H1 (cell line): ENCODE results near the gene TMCC3. TPM values are rescaled to one million over a fixed set of nuclear protein-coding genes. Genes with fewer than 3 reads are reported as not detected.

ENCODE experiments used
- CTCF ChIA-PET: fragments of 300-600 bp; sonication (Branson Sonifier 250); formaldehyde crosslinking; loops from one replicate; lab custom pipeline; 2021; ENCODE audit not compliant: partially characterized antibody; lab: Charles Lee
- POLR2A ChIA-PET: fragments of 300-600 bp; sonication (Branson Sonifier 250); formaldehyde crosslinking; loops from one replicate; lab custom pipeline; 2021; ENCODE audit warnings: inconsistent platforms; ENCODE audit not compliant: partially characterized antibody; lab: Charles Lee
- DNase-seq, 2 experiments: peaks; one replicate each; pipeline versions ENCODE4 v3.0.0 to v3.0.0-alpha.2; 2010 to 2022; ENCODE audit warnings: low spot score in 2 of 2, low read depth in 1 of 2, mixed read lengths in 1 of 2
- FAIRE-seq: peaks from 2 replicates; lab custom pipeline; 2011; peaks lifted over from hg19 to GRCh38; lab: Jason Lieb, UNC
- H2AFZ ChIP-seq: 2 replicates; pipeline ENCODE4 v1.8.1; 2012; ENCODE audit warnings: low read length, inconsistent platforms
- H2AK5ac ChIP-seq: 2 replicates; pipeline ENCODE4 v1.6.1; 2013; ENCODE audit warnings: low read depth, low read length
- H2BK120ac ChIP-seq: replicated peaks from 2 replicates; pipeline ENCODE3; 2013; ENCODE audit warnings: low read depth, low read length, inconsistent platforms
- H2BK12ac ChIP-seq: 2 replicates; pipeline ENCODE4 v1.6.1; 2013; ENCODE audit warnings: low read depth, low read length
- H2BK15ac ChIP-seq: 2 replicates; pipeline ENCODE4 v1.6.1; 2013; ENCODE audit warnings: low read length
- H2BK20ac ChIP-seq: 2 replicates; pipeline ENCODE4 v1.6.1; 2013; ENCODE audit warnings: low read length
- H2BK5ac ChIP-seq: 2 replicates; pipeline ENCODE4 v1.6.1; 2013; ENCODE audit warnings: low read depth, low read length
- H3K14ac ChIP-seq: 2 replicates; pipeline ENCODE4 v1.6.1; 2013; ENCODE audit warnings: inconsistent platforms; ENCODE audit not compliant: insufficient read length
- H3K18ac ChIP-seq: 2 replicates; pipeline ENCODE4 v1.6.1; 2013; ENCODE audit warnings: low read length; ENCODE audit errors: extremely low read depth
- H3K23ac ChIP-seq: 2 replicates; pipeline ENCODE4 v1.6.1; 2013; ENCODE audit warnings: inconsistent platforms; ENCODE audit not compliant: insufficient read length
- H3K23me2 ChIP-seq: 2 replicates; pipeline ENCODE4 v1.6.1; 2013; ENCODE audit warnings: low read depth, low read length
- H3K27ac ChIP-seq: 2 replicates; pipeline ENCODE4 v1.6.1; 2011; ENCODE audit warnings: low read depth, low read length, inconsistent platforms
- H3K27me3 ChIP-seq, 4 experiments: replicated peaks in 1 of 4; 1 replicate in 1 of 4; 2 replicates in 3 of 4; pipeline versions ENCODE4 v1.6.1 to v1.8.1; 2011 to 2013; ENCODE audit warnings: low read length in 3 of 4, mild to moderate bottlenecking in 3 of 4, inconsistent platforms in 2 of 4, mixed read lengths in 2 of 4, moderate library complexity in 1 of 4; ENCODE audit not compliant: control insufficient read depth in 3 of 4, insufficient read depth in 3 of 4; ENCODE audit errors: extremely low read depth in 1 of 4
- H3K36me3 ChIP-seq, 4 experiments: 2 replicates each; pipeline versions ENCODE4 v1.6.1 to v1.8.1; 2011 to 2013; ENCODE audit warnings: mild to moderate bottlenecking in 4 of 4, low read length in 3 of 4, moderate library complexity in 2 of 4, control low read depth in 1 of 4, inconsistent platforms in 1 of 4; ENCODE audit not compliant: insufficient read depth in 4 of 4, control insufficient read depth in 2 of 4
- H3K4ac ChIP-seq: replicated peaks from 2 replicates; pipeline ENCODE3; 2013; ENCODE audit warnings: low read length, low read depth, mixed read lengths, inconsistent platforms; ENCODE audit not compliant: insufficient read length
- H3K4me1 ChIP-seq, 4 experiments: replicated peaks in 1 of 4; 1 replicate in 1 of 4; 2 replicates in 3 of 4; pipeline versions ENCODE4 v1.6.1 to v1.8.1; 2011 to 2013; ENCODE audit warnings: low read length in 3 of 4, inconsistent platforms in 2 of 4, mixed read lengths in 1 of 4; ENCODE audit not compliant: insufficient read depth in 4 of 4, control insufficient read depth in 3 of 4
- H3K4me2 ChIP-seq, 2 experiments: 2 replicates each; pipeline versions ENCODE4 v1.6.1 to v1.8.1; 2011 to 2013; ENCODE audit warnings: low read depth in 2 of 2, low read length in 2 of 2, control low read depth in 1 of 2, inconsistent platforms in 1 of 2, mild to moderate bottlenecking in 1 of 2; ENCODE audit not compliant: insufficient read depth in 1 of 2
- H3K4me3 ChIP-seq, 4 experiments: fragments of 200-600, 300-600 bp in 1 of 4; sonication (generic), shearing (Covaris generic), sonication (Bioruptor Twin) in 1 of 4; 2 replicates each; pipeline versions ENCODE4 v1.5.1 to v1.8.1; 2011 to 2016; ENCODE audit warnings: low read length in 4 of 4, low read depth in 3 of 4, control low read depth in 2 of 4, inconsistent platforms in 2 of 4, mild to moderate bottlenecking in 2 of 4, mixed read lengths in 1 of 4, moderate library complexity in 1 of 4; ENCODE audit not compliant: insufficient read depth in 2 of 4; ENCODE audit errors: extremely low read depth in 1 of 4
- H3K56ac ChIP-seq: replicated peaks from 2 replicates; pipeline ENCODE3; 2013; ENCODE audit warnings: low read depth, mild to moderate bottlenecking, mixed read lengths, low read length, inconsistent platforms; ENCODE audit not compliant: insufficient read length
- H3K79me1 ChIP-seq: 2 replicates; pipeline ENCODE4 v1.6.1; 2013; ENCODE audit warnings: low read depth, low read length, control low read depth
- H3K79me2 ChIP-seq, 2 experiments: 2 replicates each; pipeline versions ENCODE4 v1.6.1 to v1.8.1; 2012 to 2013; ENCODE audit warnings: low read length in 2 of 2, mild to moderate bottlenecking in 2 of 2, inconsistent platforms in 1 of 2; ENCODE audit not compliant: insufficient read depth in 2 of 2, control insufficient read depth in 1 of 2
- H3K9ac ChIP-seq, 4 experiments: replicated peaks in 1 of 4; 1 replicate in 1 of 4; 2 replicates in 3 of 4; pipeline versions ENCODE4 v1.6.1 to v1.8.1; 2011 to 2013; ENCODE audit warnings: low read depth in 3 of 4, low read length in 3 of 4, control low read depth in 2 of 4, mild to moderate bottlenecking in 2 of 4, moderate library complexity in 2 of 4, inconsistent platforms in 1 of 4; ENCODE audit errors: extremely low read depth in 1 of 4
- H3K9me3 ChIP-seq, 2 experiments: 2 replicates each; pipeline versions ENCODE4 v1.6.1 to v1.8.1; 2012 to 2013; ENCODE audit warnings: mild to moderate bottlenecking in 2 of 2, moderate library complexity in 2 of 2, control low read depth in 1 of 2, inconsistent platforms in 1 of 2, low read depth in 1 of 2, low read length in 1 of 2, mixed read lengths in 1 of 2; ENCODE audit not compliant: insufficient read depth in 2 of 2
- H4K20me1 ChIP-seq, 2 experiments: replicated peaks in 1 of 2; 2 replicates each; pipeline versions ENCODE3 to v1.8.1; 2011 to 2013; ENCODE audit warnings: inconsistent platforms in 2 of 2, low read length in 2 of 2, mild to moderate bottlenecking in 1 of 2; ENCODE audit not compliant: insufficient read depth in 2 of 2, control insufficient read depth in 1 of 2
- H4K5ac ChIP-seq: 2 replicates; pipeline ENCODE4 v1.6.1; 2013; ENCODE audit warnings: low read length, low read depth, mixed read lengths, inconsistent platforms; ENCODE audit not compliant: insufficient read length
- H4K8ac ChIP-seq: 2 replicates; pipeline ENCODE4 v1.8.0; 2013; ENCODE audit warnings: mild to moderate bottlenecking, moderate library complexity, low read length, inconsistent platforms; ENCODE audit not compliant: insufficient read depth; ENCODE audit errors: extremely low read depth
- H4K91ac ChIP-seq: replicated peaks from 2 replicates; pipeline ENCODE3; 2013; ENCODE audit warnings: low read length, mixed read lengths, inconsistent platforms; ENCODE audit not compliant: insufficient read length
- BACH1 ChIP-seq: IDR thresholded peaks from 2 replicates; pipeline ENCODE4 v1.6.1; 2012; ENCODE audit warnings: low read length, improper control_type of control experiment
- CTCF ChIP-seq, 3 experiments: IDR thresholded peaks; 1 replicate in 2 of 3; 2 replicates in 1 of 3; pipeline versions ENCODE4 v1.5.1 to v1.6.1; 2011; ENCODE audit warnings: low read length in 3 of 3, mild to moderate bottlenecking in 3 of 3, inconsistent platforms in 2 of 3, low read depth in 1 of 3, moderate library complexity in 1 of 3; ENCODE audit not compliant: insufficient read depth in 1 of 3; ENCODE audit errors: control extremely low read depth in 1 of 3
- KDM1A ChIP-seq: fragments of 200-600, 300-600 bp; sonication (generic); IDR thresholded peaks from 2 replicates; pipeline ENCODE4 v1.7.1; 2016; ENCODE audit warnings: mild to moderate bottlenecking, low read length, borderline replicate concordance
- NANOG ChIP-seq: IDR thresholded peaks from 2 replicates; pipeline ENCODE4 v1.6.1; 2011; ENCODE audit warnings: low read length, low read depth, mild to moderate bottlenecking, inconsistent platforms; ENCODE audit not compliant: insufficient read depth, poor library complexity, severe bottlenecking
- RBBP5 ChIP-seq: IDR thresholded peaks from 2 replicates; pipeline ENCODE4 v1.7.1; 2012; ENCODE audit warnings: low read depth, mild to moderate bottlenecking, inconsistent platforms, low read length, moderate library complexity, borderline replicate concordance
- SAP30 ChIP-seq: fragments of 300-600 bp; sonication (generic); IDR thresholded peaks from 2 replicates; pipeline ENCODE4 v1.7.1; 2012; ENCODE audit warnings: low read length, moderate library complexity, mild to moderate bottlenecking, inconsistent platforms; ENCODE audit not compliant: insufficient read depth, insufficient replicate concordance
- SIX5 ChIP-seq: IDR thresholded peaks from 2 replicates; pipeline ENCODE4 v1.6.1; 2011; ENCODE audit warnings: mild to moderate bottlenecking, low read depth, low read length
- WGBS, 2 experiments: shearing (Covaris generic) in 1 of 2; methylation state at CpG; one replicate each; pipeline versions ENCODE4 v1.1.6 to v1.1.7; 2013 to 2015; ENCODE audit warnings: low lambda C conversion rate in 2 of 2, mixed read lengths in 2 of 2, inconsistent platforms in 1 of 2, low coverage in 1 of 2, missing lambda C conversion rate in 1 of 2; ENCODE audit not compliant: insufficient replicate concordance in 2 of 2, insufficient coverage in 1 of 2, insufficient read length in 1 of 2; ENCODE audit errors: extremely low coverage in 1 of 2, missing lambda C conversion rate in 1 of 2; 5-methylcytosine and 5-hydroxymethylcytosine counted together
- polyA plus RNA-seq, 7 experiments: library from polyadenylated mRNA; depleted of rRNA in 3 of 7; stranded (reverse) in 5 of 7; unstranded in 2 of 7; fragments of >200 nt in 5 of 7; fragments of 200-250 nt in 2 of 7; gene quantifications; 1 replicate in 5 of 7; 2 replicates in 1 of 7; 4 replicates in 1 of 7; pipeline versions ENCODE4 v1.2.1 to v1.2.3, GENCODE V29; 2011 to 2013; ENCODE audit warnings: missing spikeins in 2 of 7, mixed read lengths in 2 of 7
- total RNA-seq: library from RNA; stranded (reverse); fragmentation: NEBNext Ultra II Directional; extraction: Animal tissue kit (Norgen Biotek cat#: 25700); gene quantifications from 2 replicates; pipeline ENCODE4 v1.2.1, GENCODE V29; 2021
- TF ChIP-seq, protein P1 (sequence below): IDR thresholded peaks from 2 replicates; pipeline ENCODE4 v1.6.1; 2011; ENCODE audit warnings: low read depth, mild to moderate bottlenecking, low read length; ENCODE audit not compliant: insufficient read depth

The TMCC3 gene
- total and polyA plus RNA-seq, 2 of the 8 experiments (the other 6 are each of a cell fraction or from before 2014, with no cell fraction given), result 1.7 to 4.1 TPM

GRCh38 chr12:94551810-94552209, 98.5 kb downstream of the TMCC3 start:
- no peaks in the 10 kb centered on the region for H3K4me1 ChIP-seq
- 34% methylated on average over 3 of the region's 4 CpGs; no CpG with 5 or more reads in 1 of the 2 experiments for WGBS, 2 experiments
- no peak overlapping the region for H3K18ac ChIP-seq
- no peak overlapping the region for H3K27ac ChIP-seq
- ChIA-PET POLR2A (no interaction called here), CTCF (interaction anchor here (0.6 to 1.0 kb wide), 2 partner anchors 12 to 418 kb away, joined by 3 read pairs; no protein-coding TSS in a partner anchor)
- H3K9ac ChIP-seq, result no peak overlapping the region
- peaks cover 0 to 2% (median 0%) of the 10 kb centered on the region in 4 experiments; a peak in 2 of 7 replicates for H3K27me3 ChIP-seq
- FAIRE-seq (no peak), DNase-seq (no peak)
- no peak overlapping the region for H4K5ac ChIP-seq
- H3K79me1 ChIP-seq, result no peaks in the 10 kb centered on the region
- no peak overlapping the region for H2BK120ac ChIP-seq
- H3K4ac ChIP-seq, result peak overlapping the region; percentile 65
- no peak overlapping the region for H2BK12ac ChIP-seq
- H3K4me2 ChIP-seq, result no peak overlapping the region
- no peaks in the 10 kb centered on the region for H4K20me1 ChIP-seq
- no peaks in the 10 kb centered on the region for H3K79me2 ChIP-seq
- peaks cover 6 to 11% of the 10 kb centered on the region in 2 experiments for H3K9me3 ChIP-seq
- H2BK15ac ChIP-seq, result no peak overlapping the region
- no peak overlapping the region for H2AK5ac ChIP-seq
- TF ChIP-seq RBBP5, result no peak
- no peak for TF ChIP-seq CTCF (IDR thresholded peaks at IDR 0.05; ENCODE audit: control extremely low read depth in 1 of 3, insufficient read depth in 1 of 3, low read depth in 1 of 3, low read length in 3 of 3)
- TF ChIP-seq BACH1, result no peak
- no peak for TF ChIP-seq NANOG
- TF ChIP-seq SAP30, result no peak
- no peak for TF ChIP-seq SIX5
- no peak for TF ChIP-seq KDM1A
- TF ChIP-seq, protein P1, sequence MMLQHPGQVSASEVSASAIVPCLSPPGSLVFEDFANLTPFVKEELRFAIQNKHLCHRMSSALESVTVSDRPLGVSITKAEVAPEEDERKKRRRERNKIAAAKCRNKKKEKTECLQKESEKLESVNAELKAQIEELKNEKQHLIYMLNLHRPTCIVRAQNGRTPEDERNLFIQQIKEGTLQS, result no peak
- no peak overlapping the region for H2BK5ac ChIP-seq
- no peak overlapping the region for H3K4me3 ChIP-seq
- no peak overlapping the region for H3K23ac ChIP-seq
- no peak overlapping the region for H3K56ac ChIP-seq
- no peak overlapping the region for H4K91ac ChIP-seq
- no peak overlapping the region for H2BK20ac ChIP-seq
- H4K8ac ChIP-seq, result no peak overlapping the region
- no peak overlapping the region for H2AFZ ChIP-seq
- H3K36me3 ChIP-seq, result no peaks in the 10 kb centered on the region
- H3K14ac ChIP-seq, result no peak overlapping the region
- H3K23me2 ChIP-seq, result no peaks in the 10 kb centered on the region; the same call in 1 of the 2 replicates
